Tongue (tissue), 2 donors: ENCODE data around the gene PSMC3. TPM values are rescaled to one million over a fixed set of nuclear protein-coding genes. Genes with fewer than 3 reads are reported as not detected.

Experiments used
- DNase-seq: peaks from one replicate; pipeline ENCODE4 v3.0.0-alpha.2; 2015
- total RNA-seq: library from RNA; depleted of rRNA; stranded (reverse); fragments of >200 nt; gene quantifications from one replicate; pipeline ENCODE4 v1.2.3, GENCODE V29; 2014

Gene PSMC3
- 133 TPM for total RNA-seq

DNA sequence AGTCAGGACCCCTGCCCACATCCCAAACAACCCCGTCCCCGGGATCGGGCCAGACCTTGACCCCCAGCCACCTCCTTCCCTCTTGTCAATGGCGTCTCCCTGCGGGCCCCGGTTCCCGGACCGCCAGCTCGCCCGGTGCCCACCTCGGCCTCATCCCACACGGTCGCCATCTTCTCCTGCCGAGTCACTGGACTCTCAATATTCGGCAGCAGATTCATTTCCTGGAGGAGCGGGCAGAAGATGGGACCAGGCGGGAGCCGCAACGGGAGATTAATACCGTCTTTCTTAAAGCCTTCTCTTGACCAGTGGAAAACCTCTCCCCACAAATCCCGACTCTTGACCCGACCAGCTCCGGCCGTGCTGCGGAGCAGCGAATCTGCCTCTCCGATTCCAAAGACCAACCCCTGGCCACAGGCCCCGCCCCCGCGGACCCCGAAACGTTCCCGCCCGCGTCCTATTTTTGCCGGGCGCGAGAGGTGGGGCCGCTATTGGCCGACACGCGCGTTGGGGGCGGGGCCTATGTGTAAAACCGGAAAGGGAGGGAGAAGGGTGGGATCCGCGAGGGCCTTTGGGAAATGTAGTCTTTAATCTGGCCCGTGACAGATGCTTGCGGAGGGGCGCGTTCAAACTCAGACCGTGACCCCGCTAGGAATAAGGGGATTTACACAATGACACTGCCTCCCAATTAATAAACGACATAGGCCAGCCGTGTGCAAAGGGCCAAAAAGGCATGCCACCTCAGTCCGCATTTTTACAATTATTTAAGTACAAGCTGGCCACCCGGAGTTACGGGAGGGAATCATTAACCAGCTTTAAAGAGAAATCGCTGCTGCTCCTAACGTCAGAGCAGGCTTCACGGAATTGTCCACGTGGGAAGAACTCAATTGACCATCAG is at the start of gene PSMC3:
Gene PSMC3 (minus strand): TSS at position 378 of the 895 bp plus-strand sequence. CDS start 160 bp downstream, at position 218.
- DNase-seq: peak; percentile 99

DNA sequence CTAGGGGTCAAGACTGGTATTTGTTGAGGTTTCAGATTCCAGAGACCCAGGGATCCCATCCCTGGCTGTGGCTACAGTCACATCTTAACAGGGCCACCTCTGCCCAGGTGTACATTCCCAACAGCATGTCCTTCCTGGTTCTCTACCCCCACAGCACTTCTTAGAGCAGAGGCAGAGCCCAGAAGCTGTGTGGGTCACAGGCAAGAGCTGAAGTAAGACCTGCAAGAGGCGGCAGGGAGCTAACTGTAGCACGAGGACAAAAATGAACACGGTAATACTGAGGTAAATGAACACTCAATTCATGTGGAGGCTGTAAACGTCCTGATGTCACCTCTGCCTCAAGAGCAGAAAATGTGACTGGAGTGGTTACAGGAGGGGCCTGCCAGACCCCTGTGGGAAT is 44.4 kb upstream of the PSMC3 start:
- DNase-seq: no peak

GRCh38 chr11:47469361-47470179 is 43.3 kb upstream of the PSMC3 start:
- DNase-seq: peak; percentile 13

DNA sequence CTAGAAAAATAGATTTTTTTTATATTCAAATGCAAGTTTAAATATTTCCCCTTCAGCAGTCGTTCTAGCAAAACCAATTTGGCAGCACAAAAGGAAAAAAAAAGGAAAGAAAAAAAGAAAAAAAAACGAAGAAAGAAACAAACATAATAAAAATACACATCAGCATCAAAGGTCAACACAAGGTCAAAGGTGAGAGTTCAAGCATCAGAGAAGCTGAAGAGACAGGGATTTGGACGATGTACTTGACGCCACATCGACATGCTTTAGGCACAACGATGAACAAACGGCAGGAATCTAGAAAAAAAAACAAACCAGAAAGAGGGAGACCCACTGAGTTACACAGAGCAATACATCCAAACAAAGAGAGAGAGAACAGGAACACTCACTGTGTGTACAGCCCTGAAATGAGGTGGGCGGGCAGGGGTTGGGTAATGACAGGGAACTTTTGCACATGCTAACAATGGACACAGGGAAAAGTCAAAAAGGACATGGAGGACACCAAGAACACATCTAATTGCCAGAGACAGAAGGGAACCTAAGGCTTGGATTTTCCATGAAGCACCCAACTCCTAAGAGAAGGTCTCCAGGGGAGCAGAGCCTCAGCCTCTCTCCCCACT is 42.5 kb upstream of the PSMC3 start:
- DNase-seq: peak; percentile 16

- DNase-seq: no peak
Measured at GRCh38 chr11:47467357-47467756, 41.1 kb upstream of the PSMC3 start.

GRCh38 chr11:47466701-47467250 is 40.5 kb upstream of the PSMC3 start:
- peak; percentile 58 for DNase-seq

GRCh38 chr11:47466201-47466600 is 40.0 kb upstream of the PSMC3 start:
- no peak for DNase-seq

DNA sequence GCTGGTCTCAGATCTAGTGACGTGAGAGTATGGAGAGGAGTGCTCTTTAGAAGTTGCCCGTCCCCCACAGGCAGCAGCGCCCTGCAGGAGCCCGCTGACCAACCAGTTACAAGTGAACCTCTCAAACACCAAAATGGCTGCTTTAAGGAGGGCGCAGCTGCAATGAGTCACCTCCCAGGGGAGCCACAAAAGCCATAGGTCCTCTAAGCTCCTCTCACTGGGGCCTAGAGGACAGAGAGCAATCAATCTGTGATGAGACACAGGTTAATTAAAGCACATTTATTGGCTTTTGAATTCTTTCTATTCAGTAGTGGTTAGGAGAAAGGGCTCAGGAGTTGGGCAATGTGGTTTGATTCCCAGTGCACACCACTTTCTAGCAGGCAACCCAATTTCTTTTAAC is 38.2 kb upstream of the PSMC3 start:
- no peak for DNase-seq

GRCh38 chr11:47461876-47462275 is 35.6 kb upstream of the PSMC3 start:
- no peak for DNase-seq

GRCh38 chr11:47460571-47461235 is 34.5 kb upstream of the PSMC3 start:
- DNase-seq: no peak

- DNase-seq: peak; percentile 89
Measured at GRCh38 chr11:47454258-47454671, 28.0 kb upstream of the PSMC3 start.

GRCh38 chr11:47453365-47453764 is 27.1 kb upstream of the PSMC3 start:
- no peak for DNase-seq

GRCh38 chr11:47451990-47452389 is 25.8 kb upstream of the PSMC3 start:
- DNase-seq: no peak

- DNase-seq: no peak
Measured at GRCh38 chr11:47451436-47451835, 25.2 kb upstream of the PSMC3 start.

- DNase-seq: no peak
Measured at GRCh38 chr11:47449541-47449940, 23.3 kb upstream of the PSMC3 start.

GRCh38 chr11:47448566-47449427 is 22.6 kb upstream of the PSMC3 start, which contains the start of gene RAPSN:
Gene RAPSN (minus strand): TSS chr11:47449136. CDS start chr11:47448964, 172 bp downstream.
- peak; percentile 93 for DNase-seq

DNA sequence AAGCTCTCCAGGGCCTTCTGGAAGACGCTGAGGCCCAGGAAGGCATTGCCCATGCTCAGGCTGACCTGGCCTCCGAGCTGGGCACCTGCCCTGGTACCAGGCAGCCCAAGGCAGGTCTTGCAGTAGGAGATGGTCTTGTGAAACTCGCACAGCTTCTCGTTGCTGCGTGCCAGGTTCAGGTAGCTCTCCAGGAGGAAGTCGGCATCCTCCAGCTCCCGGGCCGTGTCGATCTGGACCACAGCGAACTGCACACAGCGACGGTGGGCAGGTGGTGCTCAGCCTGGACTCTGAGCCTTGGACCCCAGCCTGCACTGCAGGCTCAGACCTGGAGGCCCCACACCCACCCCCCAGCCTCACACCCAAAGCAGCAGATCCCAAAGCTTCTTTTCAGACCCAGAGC is 21.7 kb upstream of the PSMC3 start:
- DNase-seq: no peak

- DNase-seq: no peak
Measured at GRCh38 chr11:47446833-47447232, 20.6 kb upstream of the PSMC3 start.

- DNase-seq: no peak
Measured at GRCh38 chr11:47445840-47446239, 19.6 kb upstream of the PSMC3 start.

GRCh38 chr11:47443817-47444216 is 17.6 kb upstream of the PSMC3 start:
- no peak for DNase-seq
